HG02970 (cell line): ENCODE data around the gene KCNK2.

Source experiments
- ATAC-seq: cut with Tn5 transposase; IDR thresholded peaks from one replicate; pipeline ENCODE4 v1.9.1; 2021; ENCODE audit warnings: mild to moderate bottlenecking, moderate library complexity, moderate number of reproducible peaks; ENCODE audit not compliant: unreplicated experiment, low FRiP score

Gene KCNK2

GRCh38 chr1:215082532-215083382, at the start of gene KCNK2:
KCNK2 (plus strand) TSS chr1:215082737; CDS start chr1:215083386, 649 bp downstream.
- ATAC-seq, result no peak

GRCh38 chr1:215032911-215033526, 49.5 kb upstream of the KCNK2 start:
- no peak for ATAC-seq

- no peak for ATAC-seq
Observed at GRCh38 chr1:215040190-215040589, 42.3 kb upstream of the KCNK2 start.

GRCh38 chr1:215043401-215043800, 39.1 kb upstream of the KCNK2 start:
- no peak for ATAC-seq

GRCh38 chr1:215044151-215044550, 38.4 kb upstream of the KCNK2 start:
- ATAC-seq, result no peak

- no peak for ATAC-seq
Observed at GRCh38 chr1:215045698-215046308, 36.7 kb upstream of the KCNK2 start.

- ATAC-seq, result no peak
Observed at GRCh38 chr1:215052256-215053015, 30.1 kb upstream of the KCNK2 start.

- ATAC-seq, result no peak
Observed at GRCh38 chr1:215054266-215054665, 28.3 kb upstream of the KCNK2 start.

GRCh38 chr1:215055281-215055935, 27.1 kb upstream of the KCNK2 start:
- ATAC-seq, result no peak

- no peak for ATAC-seq
Observed at GRCh38 chr1:215056584-215056983, 26.0 kb upstream of the KCNK2 start.

GRCh38 chr1:215059947-215060346, 22.6 kb upstream of the KCNK2 start:
- ATAC-seq, result no peak

GRCh38 chr1:215064327-215064726, 18.2 kb upstream of the KCNK2 start:
- ATAC-seq, result no peak

GRCh38 chr1:215071078-215071477, 11.5 kb upstream of the KCNK2 start:
- no peak for ATAC-seq

- no peak for ATAC-seq
Observed at GRCh38 chr1:215076322-215076721, 6.2 kb upstream of the KCNK2 start.

- ATAC-seq, result no peak
Observed at GRCh38 chr1:215079456-215079855, 3.1 kb upstream of the KCNK2 start.

GRCh38 chr1:215081661-215082531, 641 bp upstream of the KCNK2 start:
- no peak for ATAC-seq

- no peak for ATAC-seq
Observed at GRCh38 chr1:215083383-215083961, 935 bp downstream of the KCNK2 start.

GRCh38 chr1:215084621-215085020, 2.1 kb downstream of the KCNK2 start:
- no peak for ATAC-seq

GRCh38 chr1:215087603-215088002, 5.1 kb downstream of the KCNK2 start:
- no peak for ATAC-seq
